HCT116 (cell line): ENCODE results near the gene SPEN. TPM values are rescaled to one million over a fixed set of nuclear protein-coding genes. Genes with fewer than 3 reads are reported as not detected.

ENCODE experiments used
- ATAC-seq: fragments of 200-7000 bp; cut with Tn5 transposase; 2 replicates; pipeline ENCODE4 v1.9.1; 2020; ENCODE audit warnings: mild to moderate bottlenecking, moderate library complexity
- BruUV-seq: library from RNA; stranded (reverse); fragments of 400-500 nt; replicated peaks from 2 replicates; lab custom pipeline; 2021; lab: Mats Ljungman, UMichigan
- CTCF ChIA-PET: fragments of 300-600 bp; sonication (Branson Sonifier 250); formaldehyde crosslinking; loops from one replicate; lab custom pipeline; 2021; ENCODE audit warnings: antibody characterized with exemption; lab: Charles Lee
- POLR2A ChIA-PET: fragments of 300-600, 350-600 bp; sonication (Branson Sonifier 250); formaldehyde crosslinking; loops from one replicate; lab custom pipeline; 2021; ENCODE audit warnings: antibody characterized with exemption; lab: Charles Lee
- RAD21 ChIA-PET, 2 experiments: fragments of 300-600 bp; sonication (Branson Sonifier 250); formaldehyde crosslinking; loops; one replicate each; lab custom pipeline; 2023; ENCODE audit warnings: low total read pairs in 2 of 2; ENCODE audit not compliant: uncharacterized antibody in 2 of 2, unreplicated experiment in 2 of 2, low non-redundant PET in 1 of 2; lab: Charles Lee
- DNase-seq: peaks from one replicate; pipeline ENCODE4 v3.0.0-alpha.2; 2010; ENCODE audit warnings: low read depth, low spot score
- H2AFZ ChIP-seq: fragments of 200-600 bp; shearing (Covaris generic), sonication (generic); 2 replicates; pipeline ENCODE4 v1.6.1; 2017; ENCODE audit warnings: low read depth, mixed run types, mixed read lengths, antibody characterized with exemption, low read length; ENCODE audit not compliant: poor library complexity, severe bottlenecking
- H3K27ac ChIP-seq: 2 replicates; pipeline ENCODE4 v1.5.1; 2012; ENCODE audit warnings: low read depth, low read length
- H3K27me3 ChIP-seq: fragments of 200-600 bp; sonication (generic); 2 replicates; pipeline ENCODE4 v1.6.1; 2016; ENCODE audit warnings: mixed run types, low read length, mixed read lengths; ENCODE audit not compliant: insufficient read depth
- H3K36me3 ChIP-seq, 2 experiments: fragments of 200-500 bp in 1 of 2; fragments of 200-600 bp in 1 of 2; sonication (Bioruptor generic) in 1 of 2; sonication (generic) in 1 of 2; 2 replicates each; pipeline versions ENCODE4 v1.5.1 to v1.6.1; 2014 to 2016; ENCODE audit warnings: low read length in 2 of 2, inconsistent platforms in 1 of 2, mixed read lengths in 1 of 2, mixed run types in 1 of 2; ENCODE audit not compliant: insufficient read depth in 2 of 2, control insufficient read depth in 1 of 2
- H3K4me1 ChIP-seq, 2 experiments: fragments of 200-600 bp in 1 of 2; sonication (generic) in 1 of 2; 2 replicates each; pipeline versions ENCODE4 v1.5.1 to v1.6.1; 2012 to 2017; ENCODE audit warnings: low read length in 2 of 2, inconsistent platforms in 1 of 2, mild to moderate bottlenecking in 1 of 2, mixed read lengths in 1 of 2, mixed run types in 1 of 2, moderate library complexity in 1 of 2; ENCODE audit not compliant: insufficient read depth in 2 of 2, control insufficient read depth in 1 of 2
- H3K4me2 ChIP-seq: fragments of 200-600 bp; sonication (generic); 2 replicates; pipeline ENCODE4 v1.6.1; 2017; ENCODE audit warnings: mixed run types, low read length, mixed read lengths
- H3K4me3 ChIP-seq, 2 experiments: fragments of 200-600 bp in 1 of 2; sonication (generic) in 1 of 2; replicated peaks in 1 of 2; 2 replicates each; pipeline ENCODE4 v1.5.1; 2011 to 2016; ENCODE audit warnings: low read length in 2 of 2, control low read depth in 1 of 2, low read depth in 1 of 2, mild to moderate bottlenecking in 1 of 2, mixed read lengths in 1 of 2, mixed run types in 1 of 2
- H3K79me2 ChIP-seq: fragments of 200-600 bp; sonication (generic); 2 replicates; pipeline ENCODE4 v1.6.1; 2017; ENCODE audit warnings: mild to moderate bottlenecking, mixed run types, low read length, moderate library complexity, mixed read lengths; ENCODE audit not compliant: insufficient read depth
- H3K9ac ChIP-seq: fragments of 200-600 bp; sonication (generic); 2 replicates; pipeline ENCODE4 v1.6.1; 2016; ENCODE audit warnings: low read length, mixed read lengths
- H3K9me2 ChIP-seq: fragments of 200-600 bp; sonication (generic), shearing (Covaris generic); 2 replicates; pipeline ENCODE4 v1.6.1; 2017; ENCODE audit warnings: mixed run types, mild to moderate bottlenecking, moderate library complexity; ENCODE audit not compliant: insufficient read depth
- H3K9me3 ChIP-seq, 2 experiments: fragments of 200-500 bp in 1 of 2; fragments of 200-600 bp in 1 of 2; sonication (Bioruptor generic) in 1 of 2; sonication (generic) in 1 of 2; 2 replicates each; pipeline ENCODE4 v1.6.1; 2014 to 2017; ENCODE audit warnings: low read length in 2 of 2, mixed read lengths in 2 of 2, inconsistent platforms in 1 of 2, low read depth in 1 of 2, mild to moderate bottlenecking in 1 of 2, mixed run types in 1 of 2, moderate library complexity in 1 of 2; ENCODE audit not compliant: control insufficient read depth in 1 of 2, insufficient read depth in 1 of 2
- H4K20me1 ChIP-seq: fragments of 200-600 bp; sonication (generic), shearing (Covaris generic); 2 replicates; pipeline ENCODE4 v1.6.1; 2017; ENCODE audit warnings: mixed run types, mild to moderate bottlenecking, moderate library complexity; ENCODE audit not compliant: insufficient read depth
- CBX3 ChIP-seq: IDR thresholded peaks from 2 replicates; pipeline ENCODE4 v1.6.1; 2012; ENCODE audit warnings: low read depth
- CEBPB ChIP-seq: IDR thresholded peaks from 2 replicates; pipeline ENCODE4 v1.6.1; 2012; ENCODE audit warnings: low read depth
- ELF1 ChIP-seq: IDR thresholded peaks from 2 replicates; pipeline ENCODE4 v1.6.1; 2012; ENCODE audit warnings: low read depth, borderline replicate concordance
- EZH2 ChIP-seq: fragments of 200-600 bp; sonication (generic); IDR thresholded peaks from 2 replicates; pipeline ENCODE4 v1.6.1; 2017; ENCODE audit warnings: antibody characterized with exemption, mixed run types
- FOSL1 ChIP-seq: IDR thresholded peaks from 2 replicates; pipeline ENCODE4 v1.6.1; 2012; ENCODE audit warnings: low read depth
- POLR2A ChIP-seq: IDR thresholded peaks from 2 replicates; pipeline ENCODE4 v1.7.0; 2011; ENCODE audit warnings: borderline replicate concordance; ENCODE audit not compliant: insufficient read depth, insufficient read length; ENCODE audit errors: extremely low read depth
- POLR2AphosphoS5 ChIP-seq: IDR thresholded peaks from 2 replicates; pipeline ENCODE4 v1.6.1; 2011; ENCODE audit warnings: mild to moderate bottlenecking, low read depth, low read length, moderate library complexity
- RAD21 ChIP-seq: IDR thresholded peaks from 2 replicates; pipeline ENCODE4 v1.6.1; 2012; ENCODE audit warnings: low read depth, mild to moderate bottlenecking
- SIN3A ChIP-seq: IDR thresholded peaks from 2 replicates; pipeline ENCODE4 v1.6.1; 2012; ENCODE audit warnings: low read depth
- SP1 ChIP-seq: IDR thresholded peaks from 2 replicates; pipeline ENCODE4 v1.6.1; 2012; ENCODE audit warnings: low read depth
- SRF ChIP-seq: IDR thresholded peaks from 2 replicates; pipeline ENCODE4 v1.6.1; 2012; ENCODE audit warnings: low read depth
- TCF7L2 ChIP-seq: IDR thresholded peaks from 2 replicates; pipeline ENCODE4 v1.7.0; 2011; ENCODE audit warnings: borderline replicate concordance, inconsistent platforms; ENCODE audit not compliant: insufficient read depth, insufficient read length; ENCODE audit errors: extremely low read depth
- ZFX ChIP-seq: fragments of 450-650 bp; IDR thresholded peaks from 2 replicates; pipeline ENCODE4 v1.6.1; 2017
- ZNF274 ChIP-seq: fragments of 200-500 bp; sonication (Bioruptor generic); IDR thresholded peaks from 2 replicates; pipeline ENCODE4 v1.6.1; 2014; ENCODE audit warnings: mild to moderate bottlenecking, low read depth, low read length, inconsistent platforms
- intact Hi-C: fragments of 100-400 bp; cut with micrococcal nuclease; formaldehyde crosslinking; loops from 2 replicates; pipeline ENCODE4 v1.10.0; 2022
- total RNA-seq: library from RNA; stranded (reverse); gene quantifications from one replicate; pipeline ENCODE4 v1.2.1, GENCODE V29; 2021; ENCODE audit not compliant: unreplicated experiment
- TF ChIP-seq, protein P1 (sequence below): IDR thresholded peaks from 2 replicates; pipeline ENCODE4 v1.6.1; 2012; ENCODE audit warnings: low read depth
- TF ChIP-seq, protein P2 (sequence below): IDR thresholded peaks from 2 replicates; pipeline ENCODE4 v1.6.1; 2011; ENCODE audit warnings: mild to moderate bottlenecking, low read length, moderate library complexity; ENCODE audit not compliant: insufficient replicate concordance; ENCODE audit errors: extremely low read depth
- TF ChIP-seq, protein P3 (sequence below): IDR thresholded peaks from 2 replicates; pipeline ENCODE4 v1.6.1; 2012
- TF ChIP-seq, protein P4 (sequence below): IDR thresholded peaks from 2 replicates; pipeline ENCODE4 v1.6.1; 2012

SPEN gene
- total RNA-seq, 1 experiment from 2014 or later = 58.6 TPM

DNA sequence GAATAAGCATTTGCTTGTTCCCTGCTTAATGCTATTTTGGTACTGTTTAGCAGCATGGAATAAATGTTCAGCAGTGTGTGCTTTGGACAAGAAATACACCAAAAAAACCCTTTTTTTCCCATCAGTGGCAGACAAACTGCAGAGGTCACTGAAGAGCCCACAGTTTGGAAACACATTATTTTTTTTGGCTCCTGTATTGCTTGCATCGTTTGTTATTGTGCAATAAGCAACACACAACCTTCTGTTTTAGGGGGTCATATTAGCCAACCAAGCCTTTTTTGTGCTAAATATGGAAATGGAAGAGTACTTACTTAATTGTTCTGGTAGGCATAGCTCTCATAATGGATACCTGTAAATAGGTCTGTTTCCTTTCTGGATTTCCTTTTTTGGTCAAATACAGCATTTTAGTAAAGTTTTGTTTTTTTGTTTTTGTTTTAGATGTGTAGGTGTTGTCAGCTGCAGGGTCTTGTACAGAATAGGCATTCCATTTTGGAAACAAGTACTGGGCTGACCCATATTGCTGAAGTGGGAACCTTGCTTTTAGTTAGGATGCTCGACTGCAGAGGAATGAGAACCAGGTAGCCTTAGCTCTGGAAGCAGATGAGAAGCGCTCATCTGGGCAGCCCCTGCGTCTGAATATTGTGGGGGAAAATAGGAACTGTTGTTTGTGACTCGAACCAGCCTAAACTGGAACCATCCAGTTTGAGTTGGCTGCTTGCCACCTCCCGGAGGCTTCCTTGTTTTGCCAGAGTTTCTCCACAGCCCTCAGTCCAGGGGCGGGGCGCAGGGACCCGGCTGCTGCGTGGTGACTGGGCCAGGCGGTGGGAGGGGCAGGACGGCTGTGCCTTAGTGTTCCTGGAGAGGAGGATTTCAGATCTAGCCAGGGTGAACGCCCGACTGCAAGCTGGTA, 38.4 kb downstream of the SPEN start:
- ChIA-PET RAD21 (no interaction called here), POLR2A (interaction anchor here (1.7 kb wide), 1 partner anchor 9 kb away, joined by 3 read pairs; no protein-coding TSS in a partner anchor), CTCF (interaction anchor here (1.3 kb wide), 1 partner anchor 70 kb away, joined by 3 read pairs; no protein-coding TSS in a partner anchor)
- intact Hi-C loops = loop anchor here (5.0 kb wide), 1 partner anchor 34 kb away; no protein-coding TSS in a partner anchor
- H3K9ac ChIP-seq = peak overlapping the region; percentile 42
- H3K4me1 ChIP-seq = peaks cover 31 to 35% of the 10 kb centered on the region in 2 experiments
- H3K4me3 ChIP-seq = peak overlapping the region; percentile 12 to 25; a peak in 2 of 4 replicates
- H3K27ac ChIP-seq = peak overlapping the region; percentile 60
- no peaks in the 10 kb centered on the region for H3K9me3 ChIP-seq
- H3K4me2 ChIP-seq = peak overlapping the region; percentile 67
- peaks cover 27% of the 10 kb centered on the region; the same call in 1 of the 2 replicates for H4K20me1 ChIP-seq
- BruUV-seq = no TSS peak
- no peaks in the 10 kb centered on the region for H3K9me2 ChIP-seq
- no peak overlapping the region for H2AFZ ChIP-seq
- DNase-seq (peak; percentile 41), ATAC-seq (peak; percentile 98)
- H3K27me3 ChIP-seq = no peaks in the 10 kb centered on the region
- peaks cover 100% of the 10 kb centered on the region for H3K79me2 ChIP-seq
- H3K36me3 ChIP-seq = no peaks in the 10 kb centered on the region; a peak in 1 of 4 replicates
- TF ChIP-seq TCF7L2 (no peak), ZNF274 (no peak), ZFX (no peak), ELF1 (no peak; the same call in 1 of the 2 replicates), SRF (peak; percentile 57), CEBPB (peak; percentile 41), EZH2 (no peak), CBX3 (no peak), FOSL1 (no peak), RAD21 (no peak), SIN3A (0 out of 2 replicates have a peak, but pooled peaks have one; percentile 16), POLR2AphosphoS5 (peak; percentile 64), SP1 (peak; percentile 58), POLR2A (no peak)
- TF ChIP-seq, protein P1, sequence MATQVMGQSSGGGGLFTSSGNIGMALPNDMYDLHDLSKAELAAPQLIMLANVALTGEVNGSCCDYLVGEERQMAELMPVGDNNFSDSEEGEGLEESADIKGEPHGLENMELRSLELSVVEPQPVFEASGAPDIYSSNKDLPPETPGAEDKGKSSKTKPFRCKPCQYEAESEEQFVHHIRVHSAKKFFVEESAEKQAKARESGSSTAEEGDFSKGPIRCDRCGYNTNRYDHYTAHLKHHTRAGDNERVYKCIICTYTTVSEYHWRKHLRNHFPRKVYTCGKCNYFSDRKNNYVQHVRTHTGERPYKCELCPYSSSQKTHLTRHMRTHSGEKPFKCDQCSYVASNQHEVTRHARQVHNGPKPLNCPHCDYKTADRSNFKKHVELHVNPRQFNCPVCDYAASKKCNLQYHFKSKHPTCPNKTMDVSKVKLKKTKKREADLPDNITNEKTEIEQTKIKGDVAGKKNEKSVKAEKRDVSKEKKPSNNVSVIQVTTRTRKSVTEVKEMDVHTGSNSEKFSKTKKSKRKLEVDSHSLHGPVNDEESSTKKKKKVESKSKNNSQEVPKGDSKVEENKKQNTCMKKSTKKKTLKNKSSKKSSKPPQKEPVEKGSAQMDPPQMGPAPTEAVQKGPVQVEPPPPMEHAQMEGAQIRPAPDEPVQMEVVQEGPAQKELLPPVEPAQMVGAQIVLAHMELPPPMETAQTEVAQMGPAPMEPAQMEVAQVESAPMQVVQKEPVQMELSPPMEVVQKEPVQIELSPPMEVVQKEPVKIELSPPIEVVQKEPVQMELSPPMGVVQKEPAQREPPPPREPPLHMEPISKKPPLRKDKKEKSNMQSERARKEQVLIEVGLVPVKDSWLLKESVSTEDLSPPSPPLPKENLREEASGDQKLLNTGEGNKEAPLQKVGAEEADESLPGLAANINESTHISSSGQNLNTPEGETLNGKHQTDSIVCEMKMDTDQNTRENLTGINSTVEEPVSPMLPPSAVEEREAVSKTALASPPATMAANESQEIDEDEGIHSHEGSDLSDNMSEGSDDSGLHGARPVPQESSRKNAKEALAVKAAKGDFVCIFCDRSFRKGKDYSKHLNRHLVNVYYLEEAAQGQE = no peak
- TF ChIP-seq, protein P2, sequence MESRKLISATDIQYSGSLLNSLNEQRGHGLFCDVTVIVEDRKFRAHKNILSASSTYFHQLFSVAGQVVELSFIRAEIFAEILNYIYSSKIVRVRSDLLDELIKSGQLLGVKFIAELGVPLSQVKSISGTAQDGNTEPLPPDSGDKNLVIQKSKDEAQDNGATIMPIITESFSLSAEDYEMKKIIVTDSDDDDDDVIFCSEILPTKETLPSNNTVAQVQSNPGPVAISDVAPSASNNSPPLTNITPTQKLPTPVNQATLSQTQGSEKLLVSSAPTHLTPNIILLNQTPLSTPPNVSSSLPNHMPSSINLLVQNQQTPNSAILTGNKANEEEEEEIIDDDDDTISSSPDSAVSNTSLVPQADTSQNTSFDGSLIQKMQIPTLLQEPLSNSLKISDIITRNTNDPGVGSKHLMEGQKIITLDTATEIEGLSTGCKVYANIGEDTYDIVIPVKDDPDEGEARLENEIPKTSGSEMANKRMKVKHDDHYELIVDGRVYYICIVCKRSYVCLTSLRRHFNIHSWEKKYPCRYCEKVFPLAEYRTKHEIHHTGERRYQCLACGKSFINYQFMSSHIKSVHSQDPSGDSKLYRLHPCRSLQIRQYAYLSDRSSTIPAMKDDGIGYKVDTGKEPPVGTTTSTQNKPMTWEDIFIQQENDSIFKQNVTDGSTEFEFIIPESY = no peak
- TF ChIP-seq, protein P3, sequence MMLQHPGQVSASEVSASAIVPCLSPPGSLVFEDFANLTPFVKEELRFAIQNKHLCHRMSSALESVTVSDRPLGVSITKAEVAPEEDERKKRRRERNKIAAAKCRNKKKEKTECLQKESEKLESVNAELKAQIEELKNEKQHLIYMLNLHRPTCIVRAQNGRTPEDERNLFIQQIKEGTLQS = no peak
- TF ChIP-seq, protein P4, sequence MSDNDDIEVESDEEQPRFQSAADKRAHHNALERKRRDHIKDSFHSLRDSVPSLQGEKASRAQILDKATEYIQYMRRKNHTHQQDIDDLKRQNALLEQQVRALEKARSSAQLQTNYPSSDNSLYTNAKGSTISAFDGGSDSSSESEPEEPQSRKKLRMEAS = peak; percentile 19
